ENCODE data around the gene PCF11.

DNA sequence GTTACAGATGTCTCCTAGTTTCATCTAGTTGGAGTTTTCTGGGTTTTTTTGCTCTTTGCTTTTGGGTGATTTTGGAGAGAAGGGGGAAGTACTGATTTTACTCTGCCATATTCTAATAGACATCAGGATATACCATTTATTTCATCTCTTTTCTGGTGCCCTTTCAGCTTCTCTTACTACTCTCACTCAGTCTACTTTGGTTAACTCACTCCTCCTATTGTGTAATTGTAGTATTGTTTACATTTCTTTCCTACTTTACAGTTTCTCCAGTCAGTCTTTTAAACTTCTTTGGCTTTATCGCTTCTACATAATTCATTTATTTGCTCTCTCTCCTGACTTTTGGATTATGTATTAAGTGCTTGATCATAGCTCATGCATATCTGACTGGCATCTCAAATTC, 43.1 kb downstream of the PCF11 start:
- no peak for TF ChIP-seq CTCF (conservative IDR thresholded peaks at IDR 0.05; ENCODE audit: low read length)
- no peak for TF ChIP-seq EZH2phosphoT487 (IDR thresholded peaks at IDR 0.05; ENCODE audit: borderline replicate concordance, low read depth, low read length)
